WTC11 (cell line): ENCODE measurements around the gene GMIP. TPM values are rescaled to one million over a fixed set of nuclear protein-coding genes. Genes with fewer than 3 reads are reported as not detected.

Experiments used
- ATAC-seq: fragments of 200-7000 bp; cut with Tn5 transposase; 2 replicates; pipeline ENCODE4 v1.10.0; 2021; ENCODE audit warnings: mild to moderate bottlenecking, moderate library complexity
- CTCF ChIA-PET: fragments of 300-600 bp; sonication (Branson Sonifier 250); formaldehyde crosslinking; loops from one replicate; lab custom pipeline; 2021; ENCODE audit warnings: antibody characterized with exemption; lab: Charles Lee
- POLR2A ChIA-PET: fragments of 350-600 bp; sonication (Branson Sonifier 250); formaldehyde crosslinking; loops from one replicate; lab custom pipeline; 2021; ENCODE audit warnings: antibody characterized with exemption; lab: Charles Lee
- DNase-seq: peaks from one replicate; pipeline ENCODE4 v3.0.0; 2021; ENCODE audit warnings: low spot score
- H3K27ac Mint-ChIP-seq: 2 replicates; pipeline ENCODE4 v1.8.0; 2021; ENCODE audit warnings: mixed read lengths
- H3K27me3 Mint-ChIP-seq: 2 replicates; pipeline ENCODE4 v1.8.0; 2021; ENCODE audit warnings: low read depth, mild to moderate bottlenecking, moderate library complexity, mixed read lengths
- H3K36me3 Mint-ChIP-seq: 2 replicates; pipeline ENCODE4 v1.8.0; 2021; ENCODE audit warnings: mixed read lengths
- H3K4me1 Mint-ChIP-seq: 2 replicates; pipeline ENCODE4 v1.8.0; 2022; ENCODE audit warnings: mixed read lengths
- H3K4me3 Mint-ChIP-seq: 2 replicates; pipeline ENCODE4 v1.8.0; 2021; ENCODE audit warnings: mild to moderate bottlenecking, moderate library complexity, mixed read lengths
- H3K9me3 Mint-ChIP-seq: 2 replicates; pipeline ENCODE4 v1.8.0; 2021; ENCODE audit warnings: mixed read lengths
- CREB1 ChIP-seq: sonication (generic); formaldehyde crosslinking; IDR thresholded peaks from 2 replicates; pipeline ENCODE4 v1.8.0; 2023; ENCODE audit warnings: mild to moderate bottlenecking, missing genetic modification reagents
- CREM ChIP-seq: sonication (generic); formaldehyde crosslinking; IDR thresholded peaks from 2 replicates; pipeline ENCODE4 v1.8.1; 2022; ENCODE audit warnings: mild to moderate bottlenecking, missing genetic modification reagents, moderate library complexity
- HMGA2 ChIP-seq: fragments of 250-450 bp; sonication (Bioruptor Pico); IDR thresholded peaks from 2 replicates; pipeline ENCODE4 v1.4.0; 2021; ENCODE audit warnings: mild to moderate bottlenecking, moderate library complexity
- JAZF1 ChIP-seq: fragments of 250-450 bp; sonication (Bioruptor Pico); IDR thresholded peaks from 2 replicates; pipeline ENCODE4 v1.9.0; 2021; ENCODE audit warnings: moderate library complexity, mild to moderate bottlenecking, inconsistent platforms
- MAX ChIP-seq: sonication (generic); formaldehyde crosslinking; IDR thresholded peaks from 2 replicates; pipeline ENCODE4 v1.8.0; 2022; ENCODE audit warnings: mild to moderate bottlenecking, missing genetic modification reagents
- MXD4 ChIP-seq: fragments of 250-450 bp; sonication (Bioruptor Pico); IDR thresholded peaks from 2 replicates; pipeline ENCODE4 v1.8.0; 2021; ENCODE audit warnings: mild to moderate bottlenecking, moderate library complexity, borderline replicate concordance
- MYBL2 ChIP-seq: sonication (generic); formaldehyde crosslinking; IDR thresholded peaks from 2 replicates; pipeline ENCODE4 v1.8.1; 2023; ENCODE audit warnings: mild to moderate bottlenecking, moderate library complexity, missing genetic modification reagents
- NFATC4 ChIP-seq: fragments of 250-450 bp; sonication (Bioruptor Pico); IDR thresholded peaks from 2 replicates; pipeline ENCODE4 v1.9.0; 2021; ENCODE audit warnings: mild to moderate bottlenecking
- PRDM15 ChIP-seq: sonication (generic); formaldehyde crosslinking; IDR thresholded peaks from 2 replicates; pipeline ENCODE4 v1.8.0; 2022; ENCODE audit warnings: missing genetic modification reagents
- SMAD3 ChIP-seq: sonication (generic); formaldehyde crosslinking; IDR thresholded peaks from 2 replicates; pipeline ENCODE4 v1.8.0; 2022; ENCODE audit warnings: missing genetic modification reagents, mild to moderate bottlenecking, borderline replicate concordance
- SOX15 ChIP-seq: fragments of 250-450 bp; sonication (Bioruptor Pico); IDR thresholded peaks from 2 replicates; pipeline ENCODE4 v1.9.0; 2021; ENCODE audit warnings: mild to moderate bottlenecking
- ZNF121 ChIP-seq: sonication (generic); formaldehyde crosslinking; IDR thresholded peaks from 2 replicates; pipeline ENCODE4 v1.8.0; 2023; ENCODE audit warnings: missing genetic modification reagents
- ZNF138 ChIP-seq: sonication (generic); formaldehyde crosslinking; conservative IDR thresholded peaks from 2 replicates; pipeline ENCODE4 v1.8.1; 2022; ENCODE audit warnings: mild to moderate bottlenecking, moderate library complexity, missing genetic modification reagents
- ZNF263 ChIP-seq: sonication (generic); formaldehyde crosslinking; IDR thresholded peaks from 2 replicates; pipeline ENCODE4 v1.8.1; 2022; ENCODE audit warnings: low read depth, mild to moderate bottlenecking, moderate library complexity, missing genetic modification reagents
- ZNF416 ChIP-seq: fragments of 250-450 bp; sonication (Bioruptor Pico); IDR thresholded peaks from 2 replicates; pipeline ENCODE4 v1.9.0; 2021; ENCODE audit warnings: mild to moderate bottlenecking, inconsistent platforms
- ZNF671 ChIP-seq: fragments of 250-450 bp; sonication (Bioruptor Pico); IDR thresholded peaks from 2 replicates; pipeline ENCODE4 v1.8.0; 2021; ENCODE audit warnings: mild to moderate bottlenecking
- total RNA-seq: library from RNA; stranded (reverse); gene quantifications from 3 replicates; pipeline ENCODE4 v1.2.3, GENCODE V29; 2021
- TF ChIP-seq, protein P1 (sequence below): sonication (generic); formaldehyde crosslinking; IDR thresholded peaks from 2 replicates; pipeline ENCODE4 v1.8.1; 2022; ENCODE audit warnings: mild to moderate bottlenecking, moderate library complexity, missing genetic modification reagents
- TF ChIP-seq, protein P2 (sequence below): sonication (generic); formaldehyde crosslinking; IDR thresholded peaks from 2 replicates; pipeline ENCODE4 v1.8.0; 2022; ENCODE audit warnings: mild to moderate bottlenecking, missing genetic modification reagents
- TF ChIP-seq, protein P3 (sequence below): fragments of 250-450 bp; sonication (Bioruptor Pico); IDR thresholded peaks from 2 replicates; pipeline ENCODE4 v1.9.0; 2021; ENCODE audit warnings: mild to moderate bottlenecking

Gene GMIP
- total RNA-seq, 1 experiment from 2014 or later: 23.0 TPM

DNA sequence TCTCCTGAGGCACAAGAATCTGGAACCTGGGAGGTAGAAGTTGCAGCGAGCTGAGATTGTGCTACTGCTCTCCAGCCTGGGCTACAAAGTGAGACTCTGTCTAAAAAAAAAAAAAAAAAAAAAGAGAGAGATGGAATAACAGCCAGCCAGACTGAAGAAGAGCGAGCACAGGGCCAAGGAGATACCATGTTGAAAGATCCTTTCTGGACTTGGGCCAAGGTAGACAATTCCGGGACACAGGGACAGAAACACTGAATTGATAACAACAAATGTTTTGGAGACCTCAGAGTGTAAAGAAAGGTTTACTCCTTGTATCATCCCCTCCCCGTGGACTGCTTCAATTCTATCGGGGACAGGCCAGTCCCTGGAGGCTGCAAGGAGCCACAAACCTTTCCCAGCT lies 20.1 kb downstream of the GMIP start (continued):
- TF ChIP-seq PRDM15 (CRISPR knock-in tag): no peak
- no peak for TF ChIP-seq ZNF416 (CRISPR knock-in tag)
- TF ChIP-seq SMAD3 (CRISPR knock-in tag): no peak
- TF ChIP-seq CREM (CRISPR knock-in tag): no peak
- TF ChIP-seq ZNF671 (CRISPR knock-in tag): no peak
- no peak for TF ChIP-seq MAX (CRISPR knock-in tag)

- ATAC-seq (no peak), DNase-seq (no peak)
- H3K4me1 Mint-ChIP-seq: peaks cover 13% of the 10 kb centered on the region
- H3K36me3 Mint-ChIP-seq: peaks cover 11% of the 10 kb centered on the region
- H3K27ac Mint-ChIP-seq: no peak overlapping the region
- CTCF ChIA-PET: interaction anchor here (1.2 to 4.7 kb wide), 4 partner anchors 24 to 88 kb away, joined by 3 to 24 read pairs (median 8); partner anchors contain the start of gene GMIP
- TF ChIP-seq NFATC4 (no peak), JAZF1 (CRISPR knock-in tag) (no peak), CREB1 (CRISPR knock-in tag) (no peak), ZNF138 (CRISPR knock-in tag) (no peak), MYBL2 (CRISPR knock-in tag) (no peak), ZNF263 (no peak), SOX15 (no peak), MXD4 (CRISPR knock-in tag) (no peak), HMGA2 (CRISPR knock-in tag) (no peak)
- TF ChIP-seq, protein P1, sequence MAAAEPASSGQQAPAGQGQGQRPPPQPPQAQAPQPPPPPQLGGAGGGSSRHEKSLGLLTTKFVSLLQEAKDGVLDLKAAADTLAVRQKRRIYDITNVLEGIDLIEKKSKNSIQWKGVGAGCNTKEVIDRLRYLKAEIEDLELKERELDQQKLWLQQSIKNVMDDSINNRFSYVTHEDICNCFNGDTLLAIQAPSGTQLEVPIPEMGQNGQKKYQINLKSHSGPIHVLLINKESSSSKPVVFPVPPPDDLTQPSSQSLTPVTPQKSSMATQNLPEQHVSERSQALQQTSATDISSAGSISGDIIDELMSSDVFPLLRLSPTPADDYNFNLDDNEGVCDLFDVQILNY (CRISPR knock-in tag): no peak
- TF ChIP-seq, protein P2, sequence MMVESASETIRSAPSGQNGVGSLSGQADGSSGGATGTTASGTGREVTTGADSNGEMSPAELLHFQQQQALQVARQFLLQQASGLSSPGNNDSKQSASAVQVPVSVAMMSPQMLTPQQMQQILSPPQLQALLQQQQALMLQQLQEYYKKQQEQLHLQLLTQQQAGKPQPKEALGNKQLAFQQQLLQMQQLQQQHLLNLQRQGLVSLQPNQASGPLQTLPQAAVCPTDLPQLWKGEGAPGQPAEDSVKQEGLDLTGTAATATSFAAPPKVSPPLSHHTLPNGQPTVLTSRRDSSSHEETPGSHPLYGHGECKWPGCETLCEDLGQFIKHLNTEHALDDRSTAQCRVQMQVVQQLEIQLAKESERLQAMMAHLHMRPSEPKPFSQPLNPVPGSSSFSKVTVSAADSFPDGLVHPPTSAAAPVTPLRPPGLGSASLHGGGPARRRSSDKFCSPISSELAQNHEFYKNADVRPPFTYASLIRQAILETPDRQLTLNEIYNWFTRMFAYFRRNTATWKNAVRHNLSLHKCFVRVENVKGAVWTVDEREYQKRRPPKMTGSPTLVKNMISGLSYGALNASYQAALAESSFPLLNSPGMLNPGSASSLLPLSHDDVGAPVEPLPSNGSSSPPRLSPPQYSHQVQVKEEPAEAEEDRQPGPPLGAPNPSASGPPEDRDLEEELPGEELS (CRISPR knock-in tag): no peak
- H3K27me3 Mint-ChIP-seq: peaks cover 29% of the 10 kb centered on the region
- no peak overlapping the region for H3K4me3 Mint-ChIP-seq
- H3K9me3 Mint-ChIP-seq: no peaks in the 10 kb centered on the region
- POLR2A ChIA-PET: no interaction called here
Measured at GRCh38 chr19:19619849-19620210, 23.6 kb downstream of the GMIP start.

- peaks cover 8% of the 10 kb centered on the region for H3K36me3 Mint-ChIP-seq
- H3K27ac Mint-ChIP-seq: no peak overlapping the region
- POLR2A ChIA-PET: interaction anchor here (0.8 to 1.1 kb wide), 2 partner anchors 9 to 14 kb away, joined by 3 to 5 read pairs; partner anchors contain the start of gene LPAR2
- no peaks in the 10 kb centered on the region for H3K9me3 Mint-ChIP-seq
- CTCF ChIA-PET: interaction anchor here (1.1 to 4.7 kb wide), 4 partner anchors 9 to 87 kb away, joined by 6 to 24 read pairs (median 8); partner anchors contain the start of gene GMIP
- ATAC-seq (peak; percentile 2; the same call in 1 of the 2 replicates), DNase-seq (no peak)
- peaks cover 29% of the 10 kb centered on the region for H3K27me3 Mint-ChIP-seq
- H3K4me3 Mint-ChIP-seq: peak overlapping the region; percentile 73
- TF ChIP-seq ZNF121: peak; percentile 92
- TF ChIP-seq, protein P3, sequence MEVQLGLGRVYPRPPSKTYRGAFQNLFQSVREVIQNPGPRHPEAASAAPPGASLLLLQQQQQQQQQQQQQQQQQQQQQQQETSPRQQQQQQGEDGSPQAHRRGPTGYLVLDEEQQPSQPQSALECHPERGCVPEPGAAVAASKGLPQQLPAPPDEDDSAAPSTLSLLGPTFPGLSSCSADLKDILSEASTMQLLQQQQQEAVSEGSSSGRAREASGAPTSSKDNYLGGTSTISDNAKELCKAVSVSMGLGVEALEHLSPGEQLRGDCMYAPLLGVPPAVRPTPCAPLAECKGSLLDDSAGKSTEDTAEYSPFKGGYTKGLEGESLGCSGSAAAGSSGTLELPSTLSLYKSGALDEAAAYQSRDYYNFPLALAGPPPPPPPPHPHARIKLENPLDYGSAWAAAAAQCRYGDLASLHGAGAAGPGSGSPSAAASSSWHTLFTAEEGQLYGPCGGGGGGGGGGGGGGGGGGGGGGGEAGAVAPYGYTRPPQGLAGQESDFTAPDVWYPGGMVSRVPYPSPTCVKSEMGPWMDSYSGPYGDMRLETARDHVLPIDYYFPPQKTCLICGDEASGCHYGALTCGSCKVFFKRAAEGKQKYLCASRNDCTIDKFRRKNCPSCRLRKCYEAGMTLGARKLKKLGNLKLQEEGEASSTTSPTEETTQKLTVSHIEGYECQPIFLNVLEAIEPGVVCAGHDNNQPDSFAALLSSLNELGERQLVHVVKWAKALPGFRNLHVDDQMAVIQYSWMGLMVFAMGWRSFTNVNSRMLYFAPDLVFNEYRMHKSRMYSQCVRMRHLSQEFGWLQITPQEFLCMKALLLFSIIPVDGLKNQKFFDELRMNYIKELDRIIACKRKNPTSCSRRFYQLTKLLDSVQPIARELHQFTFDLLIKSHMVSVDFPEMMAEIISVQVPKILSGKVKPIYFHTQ (CRISPR knock-in tag): no peak
- H3K4me1 Mint-ChIP-seq: peaks cover 13% of the 10 kb centered on the region
Measured at GRCh38 chr19:19619181-19619848, 24.1 kb downstream of the GMIP start.
